Spleen (tissue), 7 donors: ENCODE results near the gene BATF.

Source experiments
- POLR2A ChIP-seq, 3 donors: fragments of 450-650 bp; IDR thresholded peaks; one replicate each; pipeline ENCODE4 v1.5.1; 2017; ENCODE audit warnings: antibody characterized with exemption in 3 of 3, mild to moderate bottlenecking in 1 of 3
- POLR2AphosphoS5 ChIP-seq, 3 donors: sonication (generic); formaldehyde crosslinking; IDR thresholded peaks; one replicate each; pipeline ENCODE4 v1.5.1; 2017; ENCODE audit warnings: antibody characterized with exemption in 3 of 3
- TF ChIP-seq, protein P1 (sequence below), 11 experiments: fragments of 200-600 bp in 7 of 11; fragments of 450-650 bp in 4 of 11; sonication (generic) in 4 of 11; IDR thresholded peaks in 8 of 11; conservative IDR thresholded peaks in 3 of 11; 1 replicate in 7 of 11; 2 replicates in 4 of 11; pipeline versions ENCODE4 v1.4.0 to v1.8.0; 2016 to 2021; ENCODE audit warnings: antibody characterized with exemption in 11 of 11, inconsistent platforms in 4 of 11, mild to moderate bottlenecking in 1 of 11
- donor health status: DM: no; HTN: no; CAD: no; lungs with moderate emphysema.
- donor health status: DM: no; HTN: no; CAD: no.
- donor health status: DM: no; HTN: no; CAD: no.

- TF ChIP-seq, protein P1, sequence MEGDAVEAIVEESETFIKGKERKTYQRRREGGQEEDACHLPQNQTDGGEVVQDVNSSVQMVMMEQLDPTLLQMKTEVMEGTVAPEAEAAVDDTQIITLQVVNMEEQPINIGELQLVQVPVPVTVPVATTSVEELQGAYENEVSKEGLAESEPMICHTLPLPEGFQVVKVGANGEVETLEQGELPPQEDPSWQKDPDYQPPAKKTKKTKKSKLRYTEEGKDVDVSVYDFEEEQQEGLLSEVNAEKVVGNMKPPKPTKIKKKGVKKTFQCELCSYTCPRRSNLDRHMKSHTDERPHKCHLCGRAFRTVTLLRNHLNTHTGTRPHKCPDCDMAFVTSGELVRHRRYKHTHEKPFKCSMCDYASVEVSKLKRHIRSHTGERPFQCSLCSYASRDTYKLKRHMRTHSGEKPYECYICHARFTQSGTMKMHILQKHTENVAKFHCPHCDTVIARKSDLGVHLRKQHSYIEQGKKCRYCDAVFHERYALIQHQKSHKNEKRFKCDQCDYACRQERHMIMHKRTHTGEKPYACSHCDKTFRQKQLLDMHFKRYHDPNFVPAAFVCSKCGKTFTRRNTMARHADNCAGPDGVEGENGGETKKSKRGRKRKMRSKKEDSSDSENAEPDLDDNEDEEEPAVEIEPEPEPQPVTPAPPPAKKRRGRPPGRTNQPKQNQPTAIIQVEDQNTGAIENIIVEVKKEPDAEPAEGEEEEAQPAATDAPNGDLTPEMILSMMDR (IDR thresholded peaks at IDR 0.05 in 8 of 11, conservative IDR thresholded peaks at IDR 0.05 in 3 of 11): no peak
- TF ChIP-seq POLR2A (IDR thresholded peaks at IDR 0.05): no peak
- TF ChIP-seq POLR2AphosphoS5 (IDR thresholded peaks at IDR 0.05): no peak
Measured at GRCh38 chr14:75477881-75478280, 44.4 kb upstream of the BATF start.
